ENCODE measurements around the gene KAZN. TPM values are rescaled to one million over a fixed set of nuclear protein-coding genes. Genes with fewer than 3 reads are reported as not detected.
"Not testable (repeated sequence)": the region's sequence is repeated elsewhere in the genome, so short reads cannot be mapped to it uniquely, and the experiment has no call there.

The KAZN gene
- total RNA-seq, 1 experiment from 2014 or later, result 1.6 TPM

DNA sequence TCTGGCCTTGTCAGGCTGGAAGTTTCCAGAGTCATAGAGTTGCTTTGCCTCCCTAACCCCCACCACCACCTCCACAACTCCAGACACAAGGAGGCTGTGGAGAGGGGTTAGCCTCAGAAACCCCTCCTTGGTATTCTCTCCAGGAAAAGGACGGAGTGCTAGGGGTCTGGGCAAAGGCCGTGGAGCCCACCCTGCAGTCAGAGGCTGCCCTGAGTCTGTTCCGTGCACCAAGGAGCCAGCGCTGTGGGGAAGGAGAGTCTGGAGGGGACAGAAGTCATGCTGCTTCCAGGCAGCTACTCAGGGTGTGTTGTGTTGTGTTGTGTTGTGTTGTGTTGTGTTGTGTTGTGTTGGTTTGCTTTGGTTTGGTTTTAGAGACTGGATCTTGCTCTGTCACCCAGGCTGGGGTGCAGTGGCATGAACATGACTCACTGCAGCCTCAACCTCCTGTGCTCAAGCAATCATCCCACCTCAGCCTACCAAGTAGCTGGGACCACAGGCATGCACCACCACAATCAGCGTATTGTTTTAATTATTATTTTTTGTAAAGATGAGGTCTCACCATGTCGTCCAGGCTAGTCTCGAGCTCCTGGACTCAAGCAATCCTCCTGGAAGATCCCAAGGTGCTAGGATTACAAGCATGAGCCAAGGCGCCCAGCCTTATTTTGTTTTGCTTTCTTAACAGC, 432.9 kb downstream of the KAZN start:
- no peak for DNase-seq (ENCODE audit: low spot score)

DNA sequence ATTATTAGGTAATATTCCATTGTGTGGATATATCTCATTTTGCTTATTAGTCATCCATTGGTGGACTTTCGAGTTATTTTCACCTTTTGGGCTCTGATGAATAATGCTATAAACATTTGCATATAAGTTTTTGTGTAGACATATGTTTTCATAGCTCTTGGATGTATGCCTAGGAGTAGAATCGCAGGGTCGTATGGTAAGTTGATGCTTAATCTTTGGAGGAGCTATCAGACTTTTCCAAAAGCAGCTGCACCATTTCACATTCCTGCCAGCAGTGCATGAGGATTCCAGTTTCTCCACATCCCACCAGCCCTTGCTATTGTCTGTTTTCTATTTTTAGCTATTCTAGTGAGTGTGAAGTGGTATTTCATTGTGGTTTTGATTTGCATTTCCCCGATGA, 434.8 kb downstream of the KAZN start:
- no peak for DNase-seq (ENCODE audit: low spot score)

DNA sequence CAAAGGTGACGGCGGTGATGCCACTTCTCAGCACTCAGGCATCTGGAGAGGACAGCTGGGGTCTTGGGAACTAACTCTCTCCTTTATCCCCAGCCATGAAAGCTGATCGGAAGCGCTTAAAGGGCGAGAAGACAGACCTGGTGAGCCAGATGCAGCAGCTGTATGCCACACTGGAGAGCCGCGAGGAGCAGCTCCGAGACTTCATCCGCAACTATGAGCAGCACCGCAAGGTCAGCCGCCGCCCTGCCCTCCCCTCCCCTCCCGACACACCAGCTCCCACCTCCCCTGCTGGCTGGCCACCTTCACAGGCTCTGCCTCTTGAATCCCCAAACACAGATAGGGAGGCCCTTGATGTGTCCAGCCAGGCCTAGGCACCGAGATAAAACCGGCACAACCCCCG, 436.2 kb downstream of the KAZN start:
- no peak for DNase-seq (ENCODE audit: low spot score)

DNA sequence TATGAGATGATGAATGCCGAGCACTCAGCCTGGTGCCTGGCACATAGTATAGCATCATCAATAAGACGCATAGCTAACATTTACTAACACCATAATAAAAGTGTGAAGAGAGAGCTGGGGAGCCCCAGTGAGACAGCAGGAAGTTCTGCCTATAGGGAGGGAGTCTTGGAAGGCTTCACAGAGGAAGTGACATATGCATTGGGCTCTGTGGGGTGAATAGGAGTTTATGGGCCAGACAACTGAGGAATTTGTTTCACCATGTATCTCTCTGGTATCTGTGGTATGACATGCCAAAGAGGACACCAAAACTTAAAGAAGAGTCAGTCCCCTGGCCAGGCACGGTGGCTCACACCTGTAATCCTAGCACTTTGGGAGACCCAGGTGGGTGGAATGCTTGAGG, 436.8 kb downstream of the KAZN start:
- no peak for DNase-seq (ENCODE audit: low spot score)

DNA sequence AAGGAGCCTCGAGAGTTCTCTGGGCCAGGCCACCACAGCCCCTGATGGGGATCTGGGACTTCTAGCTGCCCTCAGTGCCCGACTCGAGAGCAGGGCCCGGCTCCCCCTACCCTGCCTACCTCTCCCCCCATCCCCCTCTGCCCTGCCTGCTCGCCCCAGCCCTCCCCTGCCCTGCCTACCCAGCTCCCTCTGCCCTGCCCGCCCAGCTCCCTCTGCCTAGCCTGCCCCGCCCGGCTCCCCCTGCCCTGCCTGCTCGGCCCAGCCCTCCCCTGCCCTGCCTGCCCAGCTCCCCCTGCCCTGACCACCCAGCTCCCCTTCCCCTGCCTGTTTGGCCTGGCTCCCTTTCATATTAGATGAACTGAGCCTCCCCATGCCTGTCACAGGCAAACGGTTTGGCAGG, 437.6 kb downstream of the KAZN start:
- no peak for DNase-seq (ENCODE audit: low spot score)

DNA sequence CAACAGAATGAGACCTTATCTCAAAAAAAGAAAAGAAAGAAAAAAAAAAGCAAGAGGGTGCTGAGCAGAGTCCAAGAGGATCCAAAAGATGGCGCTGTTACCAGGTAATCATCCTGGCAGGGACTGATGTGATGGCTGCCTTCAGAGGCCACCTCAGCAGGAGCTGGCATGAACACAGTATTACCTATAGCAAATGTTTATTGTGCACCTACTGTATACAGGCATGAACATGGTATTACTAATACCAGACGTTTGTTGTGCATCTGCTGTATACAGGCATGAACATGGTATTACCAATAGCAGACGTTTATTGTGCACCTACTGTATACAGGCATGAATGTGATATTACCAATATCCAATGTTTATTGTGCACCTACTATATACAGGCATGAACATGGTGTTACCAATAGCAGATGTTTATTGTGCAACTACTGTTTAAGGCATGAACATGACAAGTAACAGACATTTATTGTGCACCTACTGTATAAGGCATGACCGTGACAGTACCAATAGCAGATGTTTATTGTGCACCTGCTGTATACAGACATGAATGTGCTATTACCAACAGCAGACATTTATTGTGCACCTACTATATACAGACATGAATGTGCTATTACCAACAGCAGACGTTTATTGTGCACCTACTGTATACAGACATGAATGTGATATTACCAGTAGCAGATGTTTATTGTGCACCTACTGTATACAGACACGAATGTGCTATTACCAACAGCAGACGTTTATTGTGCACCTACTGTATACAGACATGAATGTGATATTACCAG, 439.9 kb downstream of the KAZN start:
- peak; percentile 60 for DNase-seq (ENCODE audit: low spot score)

DNA sequence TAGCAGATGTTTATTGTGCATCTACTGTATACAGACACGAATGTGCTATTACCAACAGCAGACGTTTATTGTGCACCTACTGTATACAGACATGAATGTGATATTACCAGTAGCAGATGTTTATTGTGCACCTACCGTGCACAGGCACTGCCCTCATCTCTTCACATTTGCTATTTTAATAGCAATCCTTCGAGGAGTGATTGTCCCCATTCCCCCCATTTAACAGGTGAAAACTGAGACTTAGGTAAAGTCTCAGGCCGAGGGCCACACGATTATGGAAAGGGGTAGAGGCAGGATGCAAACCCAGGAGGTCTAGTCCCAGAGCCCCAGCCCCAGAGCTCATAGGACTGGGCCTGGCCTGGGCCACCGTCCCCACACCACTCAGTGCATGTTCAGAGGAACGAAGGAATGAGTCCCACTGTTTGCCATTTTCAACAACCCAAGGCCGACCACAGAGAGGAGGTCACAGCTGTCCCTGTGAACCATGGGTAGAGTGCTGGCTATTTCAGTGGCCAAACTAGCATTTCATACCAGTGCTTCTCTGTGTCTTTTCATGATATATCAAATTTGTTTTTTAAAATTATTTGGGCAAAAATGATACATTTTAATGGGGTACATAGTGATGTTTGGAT, 440.6 kb downstream of the KAZN start:
- no peak for DNase-seq (ENCODE audit: low spot score)

DNA sequence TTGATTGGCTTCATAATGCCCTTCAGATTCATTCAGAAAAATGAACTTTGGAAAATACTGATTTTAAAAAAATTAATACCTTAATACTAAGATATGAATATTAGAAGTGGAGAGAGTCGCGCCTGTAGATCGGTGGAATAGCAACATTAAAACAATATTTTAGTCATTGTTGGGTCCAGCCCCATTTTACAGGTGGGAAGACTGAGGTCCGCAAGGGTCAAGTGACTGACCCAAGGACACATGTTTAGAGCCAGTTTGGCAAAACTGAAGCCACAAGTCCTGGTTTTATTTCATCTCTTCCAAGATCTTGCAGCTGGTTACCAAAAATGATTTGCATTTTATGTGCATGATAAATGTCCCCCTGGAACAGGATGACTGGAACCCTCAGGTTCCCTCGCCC, 441.4 kb downstream of the KAZN start:
- DNase-seq (ENCODE audit: low spot score), result no peak

DNA sequence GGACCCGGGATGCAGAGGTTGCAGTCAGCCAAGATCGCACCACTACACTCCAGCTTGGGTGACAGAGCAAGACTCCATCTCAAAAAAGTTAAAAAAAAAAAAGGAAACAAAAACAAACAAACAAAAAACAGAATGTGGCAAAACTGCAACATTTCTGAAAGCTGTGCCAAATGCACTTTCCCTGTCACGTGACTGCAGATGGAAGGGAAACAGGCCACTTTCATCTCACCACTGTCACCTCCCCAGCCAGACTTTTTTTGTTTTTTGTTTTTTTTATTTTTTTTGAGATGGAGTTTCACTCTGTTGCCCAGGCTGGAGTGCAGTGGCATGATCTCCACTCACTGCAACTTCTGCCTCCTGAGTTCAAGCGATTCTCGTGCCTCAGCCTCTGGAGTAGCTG, 442.2 kb downstream of the KAZN start:
- DNase-seq (ENCODE audit: low spot score), result not testable (repeated sequence)

DNA sequence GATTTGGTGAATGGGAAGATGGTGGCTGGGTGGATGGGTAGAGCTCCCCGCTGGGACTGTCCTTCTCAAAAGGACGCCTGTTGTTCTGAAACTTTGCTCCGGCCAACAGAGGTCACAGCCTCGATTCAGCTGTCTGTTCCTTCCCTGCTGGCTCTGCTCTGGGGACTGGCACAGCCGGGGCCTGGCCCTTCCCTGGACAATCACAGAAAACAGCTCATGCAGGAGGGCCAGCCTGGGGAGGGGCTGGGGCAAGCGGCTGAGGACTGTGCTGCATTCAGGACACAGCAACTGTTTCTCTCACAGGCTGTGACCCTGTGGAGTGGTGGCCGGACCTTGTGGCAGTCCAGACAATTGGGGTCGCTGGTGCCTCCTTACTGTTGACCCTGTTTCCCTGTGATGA, 444.4 kb downstream of the KAZN start:
- DNase-seq (ENCODE audit: low spot score), result no peak

DNA sequence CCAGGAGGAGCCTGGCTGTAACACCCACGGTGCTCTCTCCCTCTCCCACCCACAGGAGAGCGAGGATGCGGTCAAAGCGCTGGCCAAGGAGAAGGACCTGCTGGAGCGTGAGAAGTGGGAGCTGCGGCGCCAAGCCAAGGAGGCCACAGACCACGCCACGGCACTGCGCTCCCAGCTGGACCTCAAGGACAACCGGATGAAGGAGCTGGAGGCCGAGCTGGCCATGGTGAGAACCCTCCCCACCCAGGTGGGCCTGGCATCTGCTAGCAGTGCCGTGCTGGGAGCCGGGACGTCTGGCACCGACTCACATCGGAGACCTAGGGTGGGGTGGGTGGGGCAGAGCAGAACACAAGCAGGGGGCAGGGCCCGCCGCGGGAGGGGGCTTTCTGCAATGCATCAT, 445.4 kb downstream of the KAZN start:
- no peak for DNase-seq (ENCODE audit: low spot score)

DNA sequence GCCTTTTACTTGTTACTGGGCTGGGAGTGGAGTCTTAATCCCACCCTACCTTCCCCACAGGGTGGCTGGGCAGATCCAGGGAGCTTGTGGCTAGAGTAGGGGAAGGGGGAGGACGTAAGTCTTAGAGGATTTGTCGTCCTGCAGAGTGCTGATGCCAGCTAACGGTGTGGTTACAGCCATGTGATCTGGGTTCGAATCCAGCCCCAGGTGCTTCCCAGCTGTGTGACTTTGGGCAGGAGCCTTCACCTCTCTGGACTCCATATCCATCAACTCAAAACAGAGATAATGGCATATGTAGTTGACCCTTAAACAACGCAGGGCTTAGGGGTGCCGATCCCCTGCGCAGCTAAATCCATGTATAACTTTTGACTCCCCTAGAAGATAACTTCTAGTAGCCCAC, 446.6 kb downstream of the KAZN start:
- DNase-seq (ENCODE audit: low spot score), result no peak

DNA sequence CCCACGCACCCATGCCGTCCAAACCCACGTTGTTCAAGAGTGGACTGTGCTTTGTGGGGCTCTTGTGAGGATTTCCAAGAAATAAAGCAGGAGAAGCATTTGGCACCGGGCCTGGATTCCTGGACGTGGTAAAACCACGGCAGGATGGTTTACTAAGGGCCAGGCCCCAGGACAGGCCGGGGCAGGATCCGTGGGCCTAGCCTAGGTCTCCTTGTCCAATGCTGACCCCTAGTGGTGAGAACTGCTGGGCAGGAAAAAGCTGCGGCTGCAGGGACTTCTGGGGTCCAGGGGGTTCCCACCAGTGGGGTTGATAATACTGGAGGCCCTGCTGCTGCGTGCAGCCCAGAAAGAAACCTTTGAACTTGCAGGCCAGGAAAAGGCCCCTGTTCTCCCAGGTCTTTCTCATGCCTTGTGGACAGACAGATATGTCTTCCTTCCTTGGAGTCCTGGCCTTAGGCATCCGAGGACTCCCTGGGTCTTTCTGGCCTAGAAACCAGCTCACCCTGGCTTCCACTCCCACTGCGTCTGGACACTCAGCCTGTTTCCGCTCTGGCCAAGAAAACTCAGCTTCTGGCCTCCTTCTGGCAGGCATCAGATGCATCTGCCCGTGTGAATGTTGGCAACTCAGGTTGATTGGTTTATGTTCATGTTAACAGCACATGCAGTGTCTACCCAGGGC, 448.1 kb downstream of the KAZN start:
- peak; percentile 65 for DNase-seq (ENCODE audit: low spot score)

DNA sequence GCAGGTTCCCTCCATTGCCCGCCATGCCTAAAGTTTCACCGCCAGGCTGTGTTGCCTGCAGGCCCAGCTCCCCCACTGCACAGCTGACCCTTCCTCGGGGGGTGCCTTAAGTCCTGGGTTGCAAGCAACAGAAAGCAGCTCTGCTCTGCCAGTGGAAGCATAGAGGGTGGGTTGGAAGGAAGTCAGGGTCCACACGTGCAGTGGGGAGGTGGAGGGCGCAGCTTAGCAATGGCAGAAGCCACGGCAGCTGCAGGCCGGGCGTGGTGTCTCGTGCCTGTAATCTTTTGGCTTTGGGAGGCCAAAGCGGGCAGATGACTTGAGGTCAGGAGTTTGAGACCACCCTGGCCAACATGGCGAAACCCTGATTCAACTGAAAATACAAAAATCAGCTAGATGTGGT, 448.8 kb downstream of the KAZN start:
- DNase-seq (ENCODE audit: low spot score), result no peak

DNA sequence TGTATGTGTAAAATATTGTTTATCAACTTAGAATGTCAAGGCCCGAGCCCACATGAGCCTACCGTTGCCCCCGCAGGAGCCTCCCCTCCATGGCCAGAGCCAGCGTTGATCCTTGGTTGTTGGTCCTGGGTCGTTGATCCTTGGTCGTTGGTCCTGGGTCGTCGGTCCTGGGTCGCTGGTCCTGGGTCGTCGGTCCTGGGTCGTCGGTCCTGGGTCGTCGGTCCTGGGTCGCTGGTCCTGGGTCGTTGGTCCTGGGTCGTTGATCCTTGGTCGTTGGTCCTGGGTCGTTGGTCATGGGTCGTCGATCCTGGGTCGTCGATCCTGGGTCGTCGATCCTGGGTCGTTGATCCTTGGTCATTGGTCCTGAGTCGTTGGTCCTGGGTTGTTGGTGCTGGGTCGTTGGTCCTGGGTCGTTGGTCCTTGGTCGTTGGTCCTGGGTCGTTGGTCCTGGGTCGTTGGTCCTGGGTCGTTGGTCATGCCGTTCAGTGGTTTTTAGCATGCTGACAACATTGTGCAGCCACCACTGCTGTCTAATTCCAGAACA, 450.0 kb downstream of the KAZN start:
- no peak for DNase-seq (ENCODE audit: low spot score)

DNA sequence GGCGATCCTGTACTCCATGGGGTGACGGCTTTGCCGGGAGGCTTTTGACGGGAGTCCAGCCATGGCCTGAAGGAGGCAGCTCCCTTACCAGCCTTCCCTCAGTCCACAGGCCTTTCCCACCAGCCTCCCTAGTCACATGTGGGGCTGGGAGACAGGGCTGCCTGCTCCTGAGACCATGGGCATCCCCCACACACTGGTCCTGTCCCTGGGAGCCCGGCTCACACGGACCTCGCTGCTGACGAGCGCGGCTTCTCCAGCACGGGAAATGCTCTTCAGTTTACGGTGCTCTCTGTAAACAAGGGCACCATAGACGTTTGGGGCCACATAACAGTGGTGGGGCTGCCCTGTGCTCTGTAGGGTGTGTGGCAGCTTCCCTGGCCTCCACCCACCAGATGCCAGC, 450.6 kb downstream of the KAZN start:
- DNase-seq (ENCODE audit: low spot score), result no peak

DNA sequence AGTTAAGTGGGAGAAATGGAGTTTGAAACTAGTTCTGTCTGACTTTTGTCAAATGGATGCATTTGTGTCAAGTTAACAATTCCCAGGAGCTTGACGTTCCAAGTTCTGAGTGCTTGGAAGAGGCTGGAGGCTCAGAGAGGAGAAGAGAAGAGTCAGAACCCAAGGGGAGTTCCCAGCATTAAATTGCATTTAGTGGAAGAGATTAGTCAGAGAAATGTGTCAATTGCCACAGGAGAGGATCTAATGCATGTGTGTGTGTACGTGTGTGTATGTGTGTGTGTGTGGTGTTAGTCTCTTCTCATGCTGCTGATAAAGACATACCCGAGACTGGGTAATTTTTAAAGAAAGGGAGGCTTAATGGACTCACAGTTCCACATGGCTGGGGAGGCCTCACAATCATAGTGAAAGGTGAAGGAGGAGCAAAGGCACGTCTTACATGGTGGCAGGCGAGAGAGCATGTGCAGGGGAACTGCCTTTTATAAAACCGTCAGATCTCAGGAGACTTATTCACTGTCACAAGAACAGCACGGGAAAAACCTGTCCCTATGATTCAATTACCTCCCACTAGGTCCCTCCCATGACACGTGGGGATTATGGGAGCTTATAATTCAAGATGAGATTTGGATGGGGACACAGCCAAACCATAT, 453.5 kb downstream of the KAZN start:
- no peak for DNase-seq (ENCODE audit: low spot score)

DNA sequence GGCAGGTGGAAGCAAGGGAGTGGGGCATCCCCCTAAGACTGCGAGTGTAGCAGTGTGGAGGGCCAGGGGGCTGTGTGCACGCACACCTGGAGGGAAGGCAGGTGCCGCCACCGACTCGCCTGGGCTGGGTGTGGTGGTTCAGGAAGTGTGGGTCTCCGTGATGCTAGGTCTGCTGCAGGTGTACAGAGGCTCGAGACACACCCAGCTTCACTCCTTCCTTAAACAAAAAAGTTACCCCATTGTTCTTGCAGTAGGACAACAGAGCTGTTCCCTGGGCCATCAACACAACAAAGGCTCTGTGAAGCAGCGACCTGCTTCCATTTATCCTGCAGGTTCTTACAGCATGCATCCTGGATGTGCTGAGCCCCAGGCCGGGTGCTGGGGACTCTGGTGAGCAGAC, 454.7 kb downstream of the KAZN start:
- no peak for DNase-seq (ENCODE audit: low spot score)

DNA sequence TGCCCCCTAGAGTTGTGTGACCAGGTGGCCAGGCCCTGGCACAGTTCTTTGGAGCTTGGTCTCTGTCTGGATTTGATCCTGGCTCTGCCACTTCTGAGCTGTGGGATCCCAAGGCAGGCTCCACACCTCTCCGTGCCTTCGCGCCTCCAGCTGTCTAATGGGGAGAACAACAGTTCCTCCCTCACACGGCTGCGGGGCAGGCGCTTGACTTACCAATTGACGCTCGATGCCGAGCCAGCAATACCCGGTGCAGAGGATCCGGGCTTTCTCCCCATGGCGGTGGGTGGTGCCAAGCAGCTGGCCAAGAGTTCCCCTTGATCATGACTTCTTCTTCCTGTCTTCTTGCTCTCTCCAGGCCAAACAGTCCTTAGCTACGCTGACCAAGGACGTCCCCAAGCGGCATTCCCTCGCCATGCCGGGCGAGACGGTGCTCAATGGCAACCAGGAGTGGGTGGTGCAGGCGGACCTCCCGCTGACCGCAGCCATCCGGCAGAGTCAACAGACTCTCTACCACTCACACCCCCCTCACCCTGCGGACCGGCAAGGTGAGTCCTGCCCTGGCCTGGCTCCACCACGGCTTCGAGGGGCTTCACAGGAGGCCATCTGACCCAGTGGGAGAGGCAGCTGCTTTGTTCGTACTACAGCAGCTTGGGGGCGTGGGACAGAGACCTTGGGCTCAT, 457.4 kb downstream of the KAZN start:
- DNase-seq (ENCODE audit: low spot score), result no peak

DNA sequence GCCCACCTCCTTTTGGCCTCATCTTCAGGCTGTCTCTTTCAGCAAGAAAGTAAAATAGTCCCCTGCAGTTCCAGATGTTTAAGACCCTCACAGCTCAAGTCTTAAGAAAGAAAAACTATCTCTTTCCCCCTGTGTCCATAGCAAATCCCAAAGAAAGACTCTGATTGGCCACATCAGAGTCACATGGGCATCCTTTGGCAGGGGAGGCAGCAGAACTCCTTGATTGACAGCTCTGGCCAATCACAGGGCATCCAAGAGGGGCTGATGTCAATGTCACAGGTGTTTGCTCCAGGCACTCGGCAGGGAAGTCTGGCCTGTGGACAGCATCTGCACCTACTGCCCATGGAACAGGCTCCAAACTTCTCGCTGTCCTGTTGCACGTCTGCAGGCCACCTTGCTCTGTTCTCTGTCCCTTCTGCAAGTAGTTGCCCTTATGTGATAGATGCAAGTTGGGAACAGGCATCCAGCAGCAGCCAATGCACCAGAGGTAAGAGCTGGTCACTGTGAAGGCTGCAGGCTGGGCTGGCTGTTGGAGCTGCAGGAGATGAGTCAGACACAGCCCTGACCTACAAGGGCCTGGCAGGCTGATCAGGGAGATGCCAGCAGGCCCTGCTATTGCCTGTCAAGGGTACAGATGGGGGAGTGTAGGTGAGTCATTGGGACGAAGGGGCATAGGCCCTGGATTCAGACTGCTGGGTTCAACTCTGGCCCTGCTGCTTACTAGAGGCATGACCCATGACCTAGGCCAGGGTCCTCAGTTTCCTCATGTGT, 458.2 kb downstream of the KAZN start:
- DNase-seq (ENCODE audit: low spot score), result no peak

Measured in H4 (cell line).